K562 (cell line): ENCODE results near the gene OMG. TPM values are rescaled to one million over a fixed set of nuclear protein-coding genes. Genes with fewer than 3 reads are reported as not detected.

Experiments used
- ADNP ChIP-seq: fragments of 200-800 bp; sonication (Bioruptor generic); IDR thresholded peaks from 2 replicates; pipeline ENCODE4 v1.6.1; 2016; ENCODE audit warnings: missing genetic modification characterization, missing compliant biosample characterization
- CTBP1 ChIP-seq: fragments of 450-650 bp; IDR thresholded peaks from 2 replicates; pipeline ENCODE4 v1.6.1; 2016; ENCODE audit warnings: borderline replicate concordance
- EHMT2 ChIP-seq: fragments of 450-650 bp; IDR thresholded peaks from 2 replicates; pipeline ENCODE4 v1.6.1; 2018; ENCODE audit warnings: antibody characterized with exemption
- FIP1L1 ChIP-seq: fragments of 200-400 bp; formaldehyde crosslinking; IDR thresholded peaks from 2 replicates; pipeline ENCODE4 v1.6.1; 2018; ENCODE audit warnings: mild to moderate bottlenecking, low read depth, low read length; ENCODE audit not compliant: poor library complexity, severe bottlenecking
- KLF16 ChIP-seq: IDR thresholded peaks from 2 replicates; pipeline ENCODE4 v1.6.1; 2016; ENCODE audit warnings: antibody characterized with exemption
- MECOM ChIP-seq: fragments of 250-450 bp; sonication (Bioruptor Pico); IDR thresholded peaks from 2 replicates; pipeline ENCODE4 v1.8.0; 2022; ENCODE audit warnings: inconsistent platforms
- MEF2A ChIP-seq: IDR thresholded peaks from 2 replicates; pipeline ENCODE4 v1.6.1; 2011; ENCODE audit warnings: low read depth, mild to moderate bottlenecking, low read length, moderate library complexity; ENCODE audit not compliant: control insufficient read depth
- NFE2 ChIP-seq: IDR thresholded peaks from 2 replicates; pipeline ENCODE4 v1.6.1; 2014; ENCODE audit warnings: antibody characterized with exemption, low read depth
- RBFOX2 ChIP-seq: fragments of 200-400 bp; formaldehyde crosslinking; IDR thresholded peaks from 2 replicates; pipeline ENCODE4 v1.6.1; 2017; ENCODE audit warnings: low read depth, mild to moderate bottlenecking, low read length, moderate library complexity
- SRSF9 ChIP-seq: fragments of 200-400 bp; formaldehyde crosslinking; IDR thresholded peaks from 2 replicates; pipeline ENCODE4 v1.6.1; 2017; ENCODE audit warnings: low read depth, low read length, borderline replicate concordance
- YY1 ChIP-seq, 3 experiments: IDR thresholded peaks; 2 replicates each; pipeline ENCODE4 v1.6.1; 2011; ENCODE audit warnings: low read length in 2 of 3, mild to moderate bottlenecking in 2 of 3, moderate library complexity in 2 of 3, borderline replicate concordance in 1 of 3, control low read depth in 1 of 3, low read depth in 1 of 3; ENCODE audit not compliant: insufficient read depth in 3 of 3, insufficient replicate concordance in 2 of 3, control insufficient read depth in 1 of 3, insufficient read length in 1 of 3; ENCODE audit errors: extremely low read depth in 1 of 3
- ZBTB11 ChIP-seq, 3 experiments: fragments of 200-800 bp in 1 of 3; fragments of 250-450 bp in 1 of 3; fragments of 450-650 bp in 1 of 3; sonication (Bioruptor Pico) in 1 of 3; sonication (Bioruptor generic) in 1 of 3; formaldehyde crosslinking in 1 of 3; IDR thresholded peaks; 2 replicates each; pipeline versions ENCODE4 v1.6.1 to v1.8.0; 2016 to 2022; ENCODE audit warnings: mild to moderate bottlenecking in 2 of 3, missing genetic modification characterization in 2 of 3, missing compliant biosample characterization in 1 of 3, moderate library complexity in 1 of 3
- ZBTB8A ChIP-seq: fragments of 450-650 bp; IDR thresholded peaks from 2 replicates; pipeline ENCODE4 v1.6.1; 2018; ENCODE audit warnings: mild to moderate bottlenecking, moderate library complexity; ENCODE audit not compliant: partially characterized antibody
- ZC3H4 ChIP-seq: sonication (generic); formaldehyde crosslinking; IDR thresholded peaks from 2 replicates; pipeline ENCODE4 v1.9.0; 2021; ENCODE audit warnings: missing genetic modification reagents, borderline replicate concordance
- ZMIZ1 ChIP-seq, 2 experiments: fragments of 150-350 bp in 1 of 2; IDR thresholded peaks; 2 replicates each; pipeline ENCODE4 v1.6.1; 2012 to 2016; ENCODE audit warnings: low read depth in 2 of 2, low read length in 2 of 2, mild to moderate bottlenecking in 1 of 2, moderate library complexity in 1 of 2
- ZNF639 ChIP-seq, 2 experiments: fragments of 200-800 bp in 1 of 2; sonication (Bioruptor generic) in 1 of 2; sonication (generic) in 1 of 2; formaldehyde crosslinking in 1 of 2; IDR thresholded peaks in 1 of 2; conservative IDR thresholded peaks in 1 of 2; 2 replicates each; pipeline versions ENCODE4 v1.5.0 to v1.6.1; 2016 to 2020; ENCODE audit warnings: missing compliant biosample characterization in 1 of 2, missing genetic modification characterization in 1 of 2, missing genetic modification reagents in 1 of 2
- polyA plus RNA-seq, 8 experiments: library from polyadenylated mRNA; depleted of rRNA in 4 of 8; stranded (reverse) in 5 of 8; unstranded in 3 of 8; fragments of >200 nt; fragmentation: Nextera tagmentation in 2 of 8; fragmentation: Illumina TruSeq in 1 of 8; extraction: Ambion mirVana in 2 of 8; extraction: Trizol in 1 of 8; gene quantifications; 2 replicates each; pipeline versions ENCODE4 v1.2.1 to v1.2.3, GENCODE V29; 2011 to 2014; ENCODE audit warnings: inconsistent platforms in 1 of 8, missing spikeins in 1 of 8
- total RNA-seq, 7 experiments: library from RNA; depleted of rRNA in 6 of 7; stranded (reverse); fragments of >200 nt in 6 of 7; fragmentation: Illumina TruSeq in 2 of 7; extraction: Trizol in 2 of 7; gene quantifications; 2 replicates each; pipeline versions ENCODE4 v1.2.1 to v1.2.3, GENCODE V29; 2011 to 2021; ENCODE audit warnings: low replicate concordance in 1 of 7

Gene OMG
- total and polyA plus RNA-seq, 9 of the 15 experiments (the other 6 are each of a cell fraction or from before 2014, with no cell fraction given) = 0.41 TPM; not detected in 8

GRCh38 chr17:31339906-31340661, 43.0 kb upstream of the OMG start (continued):
- TF ChIP-seq KLF16 = peak; percentile 81
- no peak for TF ChIP-seq YY1 (IDR thresholded peaks at IDR 0.05; ENCODE audit: borderline replicate concordance in 1 of 3, control insufficient read depth in 1 of 3, extremely low read depth in 1 of 3, insufficient read depth in 3 of 3, insufficient read length in 1 of 3, insufficient replicate concordance in 2 of 3, low read depth in 1 of 3, low read length in 2 of 3)
- TF ChIP-seq ZBTB8A = no peak
- TF ChIP-seq FIP1L1 = no peak
- no peak for TF ChIP-seq RBFOX2
- TF ChIP-seq ZMIZ1 (IDR thresholded peaks at IDR 0.05; ENCODE audit: low read depth in 2 of 2, low read length in 2 of 2) = peak in 1 of 2 experiments; percentile 51; a peak in 1 of 4 replicates
- TF ChIP-seq SRSF9 = no peak
- TF ChIP-seq MECOM (CRISPR knock-in tag) = peak; percentile 53; the same call in 1 of the 2 replicates
- TF ChIP-seq ZC3H4 (CRISPR knock-in tag) = no peak
- peak in 1 of 2 experiments; percentile 51; a peak in 1 of 4 replicates for TF ChIP-seq ZNF639 (CRISPR knock-in tag; conservative IDR thresholded peaks at IDR 0.05 in 1 of 2, IDR thresholded peaks at IDR 0.05 in 1 of 2)
- peak; percentile 94 for TF ChIP-seq MEF2A
- peak; percentile 44; the same call in 1 of the 2 replicates for TF ChIP-seq ADNP (tag)
- 0 out of 6 replicates have a peak, but pooled peaks of 1 of the 3 experiments have one; percentile 54 for TF ChIP-seq ZBTB11 (CRISPR knock-in tag; IDR thresholded peaks at IDR 0.05)
- TF ChIP-seq CTBP1 = peak; percentile 70
- TF ChIP-seq EHMT2 = no peak
- TF ChIP-seq NFE2 = peak; percentile 74
